ENCODE measurements around the gene ERF. TPM values are rescaled to one million over a fixed set of nuclear protein-coding genes. Genes with fewer than 3 reads are reported as not detected.

Gene ERF
- total RNA-seq, 1 donor from 2014 or later: 11.6 TPM

DNA sequence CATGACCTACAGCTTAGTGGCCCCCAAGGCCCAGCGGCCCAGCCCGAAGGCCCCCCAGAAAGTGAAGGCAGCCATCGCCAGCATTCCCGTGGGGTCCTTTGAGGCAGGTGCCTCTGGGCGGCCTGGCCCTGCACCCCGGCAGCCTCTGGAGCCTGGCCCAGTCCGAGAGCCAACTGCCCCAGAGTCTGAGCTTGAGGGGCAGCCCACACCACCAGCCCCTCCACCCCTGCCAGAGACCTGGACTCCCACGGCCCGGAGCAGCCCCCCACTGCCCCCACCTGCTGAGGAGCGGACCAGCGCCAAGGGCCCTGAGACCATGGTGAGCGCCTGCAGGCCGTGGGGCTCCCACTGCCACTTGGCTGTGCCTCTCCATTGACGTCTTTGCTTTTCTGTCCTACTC, 38.0 kb upstream of the ERF start:
- TF ChIP-seq, protein P1, sequence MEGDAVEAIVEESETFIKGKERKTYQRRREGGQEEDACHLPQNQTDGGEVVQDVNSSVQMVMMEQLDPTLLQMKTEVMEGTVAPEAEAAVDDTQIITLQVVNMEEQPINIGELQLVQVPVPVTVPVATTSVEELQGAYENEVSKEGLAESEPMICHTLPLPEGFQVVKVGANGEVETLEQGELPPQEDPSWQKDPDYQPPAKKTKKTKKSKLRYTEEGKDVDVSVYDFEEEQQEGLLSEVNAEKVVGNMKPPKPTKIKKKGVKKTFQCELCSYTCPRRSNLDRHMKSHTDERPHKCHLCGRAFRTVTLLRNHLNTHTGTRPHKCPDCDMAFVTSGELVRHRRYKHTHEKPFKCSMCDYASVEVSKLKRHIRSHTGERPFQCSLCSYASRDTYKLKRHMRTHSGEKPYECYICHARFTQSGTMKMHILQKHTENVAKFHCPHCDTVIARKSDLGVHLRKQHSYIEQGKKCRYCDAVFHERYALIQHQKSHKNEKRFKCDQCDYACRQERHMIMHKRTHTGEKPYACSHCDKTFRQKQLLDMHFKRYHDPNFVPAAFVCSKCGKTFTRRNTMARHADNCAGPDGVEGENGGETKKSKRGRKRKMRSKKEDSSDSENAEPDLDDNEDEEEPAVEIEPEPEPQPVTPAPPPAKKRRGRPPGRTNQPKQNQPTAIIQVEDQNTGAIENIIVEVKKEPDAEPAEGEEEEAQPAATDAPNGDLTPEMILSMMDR (IDR thresholded peaks at IDR 0.05; ENCODE audit: insufficient read depth, low read length, severe bottlenecking): no peak
- Histone ChIP-seq H3K36me3 (ENCODE audit: control insufficient read depth, insufficient read depth, low read length) (peaks cover 57% of the 10 kb centered on the region), H3K4me3 (ENCODE audit: low read depth, low read length) (no peak overlapping the region), H3K27me3 (ENCODE audit: control insufficient read depth, insufficient read depth, low read length) (no peaks in the 10 kb centered on the region)
- FAIRE-seq (no peak), DNase-seq (ENCODE audit: low read depth) (no peak)

DNA sequence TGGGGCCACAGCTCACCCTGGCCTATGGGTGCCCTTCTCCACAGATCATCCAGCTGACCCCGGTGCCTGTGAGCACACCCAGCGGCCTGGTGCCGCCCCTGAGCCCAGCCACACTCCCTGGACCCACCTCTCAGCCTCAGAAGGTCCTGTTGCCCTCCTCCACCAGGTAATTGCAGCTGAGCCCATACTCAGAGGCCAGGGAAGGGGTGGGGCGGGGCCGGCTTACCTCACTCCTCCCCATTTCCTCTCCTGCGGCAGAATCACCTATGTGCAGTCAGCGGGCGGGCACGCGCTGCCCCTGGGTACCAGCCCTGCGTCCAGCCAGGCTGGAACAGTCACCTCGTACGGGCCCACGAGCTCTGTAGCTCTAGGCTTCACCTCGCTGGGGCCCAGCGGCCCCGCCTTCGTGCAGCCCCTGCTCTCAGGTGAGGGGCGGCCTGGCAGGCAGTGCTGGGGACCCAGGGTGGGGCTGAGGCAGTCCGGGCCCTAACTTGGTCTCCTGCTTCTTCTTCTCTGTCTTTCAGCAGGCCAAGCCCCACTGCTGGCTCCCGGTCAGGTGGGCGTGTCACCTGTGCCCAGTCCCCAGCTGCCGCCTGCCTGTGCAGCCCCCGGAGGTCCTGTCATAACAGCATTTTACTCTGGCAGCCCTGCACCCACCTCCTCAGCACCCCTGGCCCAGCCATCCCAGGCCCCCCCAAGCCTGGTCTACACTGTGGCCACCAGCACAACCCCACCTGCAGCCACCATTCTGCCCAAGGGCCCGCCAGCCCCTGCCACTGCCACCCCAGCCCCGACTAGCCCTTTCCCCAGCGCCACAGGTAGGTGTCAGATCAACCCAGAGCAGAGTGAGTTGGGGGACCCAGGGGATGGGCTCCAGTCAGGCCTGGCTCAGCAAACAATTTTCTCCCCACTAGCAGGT, 37.4 kb upstream of the ERF start:
- FAIRE-seq (no peak), DNase-seq (ENCODE audit: low read depth) (no peak)
- peaks cover 64% of the 10 kb centered on the region for H3K36me3 ChIP-seq (ENCODE audit: control insufficient read depth, insufficient read depth, low read length)
- H3K27me3 ChIP-seq (ENCODE audit: control insufficient read depth, insufficient read depth, low read length): no peaks in the 10 kb centered on the region
- TF ChIP-seq, protein P1 (IDR thresholded peaks at IDR 0.05; ENCODE audit: insufficient read depth, low read length, severe bottlenecking): no peak
- H3K4me3 ChIP-seq (ENCODE audit: low read depth, low read length): no peak overlapping the region

DNA sequence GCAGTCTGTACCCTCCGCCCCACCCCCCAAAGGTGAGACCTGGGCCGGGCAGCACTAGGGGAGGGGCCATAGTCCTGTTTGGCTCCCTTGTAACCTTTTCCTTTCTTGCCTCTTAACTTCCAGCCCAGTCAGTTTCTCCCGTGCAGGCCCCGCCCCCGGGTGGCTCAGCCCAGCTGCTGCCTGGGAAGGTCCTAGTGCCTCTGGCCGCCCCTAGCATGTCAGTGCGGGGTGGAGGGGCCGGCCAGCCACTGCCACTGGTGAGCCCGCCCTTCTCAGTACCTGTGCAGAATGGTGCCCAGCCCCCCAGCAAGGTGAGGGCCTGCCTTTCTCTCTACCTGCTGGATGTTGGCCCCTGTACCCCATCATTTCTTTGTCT, 36.5 kb upstream of the ERF start:
- DNase-seq (ENCODE audit: low read depth) (no peak), FAIRE-seq (no peak)
- Histone ChIP-seq H3K27me3 (ENCODE audit: control insufficient read depth, insufficient read depth, low read length) (no peaks in the 10 kb centered on the region), H3K36me3 (ENCODE audit: control insufficient read depth, insufficient read depth, low read length) (peaks cover 67% of the 10 kb centered on the region), H3K4me3 (ENCODE audit: low read depth, low read length) (no peak overlapping the region)
- TF ChIP-seq, protein P1 (IDR thresholded peaks at IDR 0.05; ENCODE audit: insufficient read depth, low read length, severe bottlenecking): no peak

DNA sequence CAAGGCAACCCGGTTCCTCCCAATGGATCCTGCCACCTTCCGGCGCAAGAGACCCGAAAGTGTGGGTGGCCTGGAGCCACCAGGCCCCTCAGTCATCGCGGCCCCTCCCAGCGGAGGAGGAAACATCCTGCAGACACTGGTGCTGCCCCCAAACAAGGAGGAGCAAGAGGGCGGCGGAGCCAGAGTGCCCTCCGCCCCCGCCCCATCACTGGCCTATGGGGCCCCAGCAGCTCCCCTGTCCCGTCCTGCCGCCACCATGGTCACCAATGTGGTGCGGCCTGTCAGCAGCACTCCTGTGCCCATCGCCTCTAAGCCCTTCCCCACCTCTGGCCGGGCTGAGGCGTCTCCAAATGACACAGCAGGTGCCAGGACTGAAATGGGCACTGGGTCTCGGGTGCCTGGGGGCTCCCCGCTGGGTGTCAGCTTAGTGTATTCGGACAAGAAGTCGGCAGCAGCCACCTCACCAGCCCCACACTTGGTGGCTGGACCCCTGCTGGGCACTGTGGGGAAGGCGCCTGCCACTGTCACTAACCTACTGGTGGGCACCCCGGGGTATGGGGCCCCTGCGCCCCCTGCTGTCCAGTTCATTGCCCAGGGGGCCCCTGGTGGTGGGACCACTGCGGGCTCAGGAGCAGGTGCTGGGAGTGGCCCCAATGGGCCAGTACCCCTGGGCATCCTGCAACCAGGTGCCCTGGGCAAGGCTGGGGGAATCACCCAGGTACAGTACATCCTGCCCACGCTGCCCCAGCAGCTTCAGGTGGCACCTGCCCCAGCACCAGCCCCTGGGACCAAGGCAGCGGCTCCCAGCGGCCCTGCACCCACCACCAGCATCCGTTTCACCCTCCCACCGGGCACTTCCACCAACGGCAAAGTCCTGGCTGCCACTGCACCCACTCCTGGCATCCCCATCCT, 35.9 kb upstream of the ERF start:
- peaks cover 67% of the 10 kb centered on the region for H3K36me3 ChIP-seq (ENCODE audit: control insufficient read depth, insufficient read depth, low read length)
- TF ChIP-seq, protein P1 (IDR thresholded peaks at IDR 0.05; ENCODE audit: insufficient read depth, low read length, severe bottlenecking): peak; percentile 60
- no peaks in the 10 kb centered on the region for H3K27me3 ChIP-seq (ENCODE audit: control insufficient read depth, insufficient read depth, low read length)
- FAIRE-seq: no peak
- DNase-seq (ENCODE audit: low read depth): no peak
- H3K4me3 ChIP-seq (ENCODE audit: low read depth, low read length): no peak overlapping the region

DNA sequence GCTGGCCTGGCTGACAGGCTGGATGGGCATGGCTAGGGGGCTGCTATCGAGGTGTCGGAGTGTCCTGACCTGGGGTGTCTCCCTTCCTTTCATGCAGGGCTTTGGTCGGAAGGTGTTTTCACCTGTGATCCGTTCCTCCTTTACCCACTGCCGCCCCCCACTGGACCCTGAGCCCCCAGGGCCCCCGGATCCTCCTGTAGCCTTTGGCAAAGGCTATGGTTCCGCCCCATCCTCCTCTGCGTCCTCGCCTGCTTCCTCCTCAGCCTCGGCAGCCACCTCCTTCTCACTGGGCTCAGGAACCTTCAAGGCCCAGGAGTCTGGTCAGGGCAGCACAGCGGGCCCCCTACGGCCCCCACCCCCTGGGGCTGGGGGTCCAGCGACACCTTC, 35.2 kb upstream of the ERF start:
- H3K27me3 ChIP-seq (ENCODE audit: control insufficient read depth, insufficient read depth, low read length): no peaks in the 10 kb centered on the region
- H3K4me3 ChIP-seq (ENCODE audit: low read depth, low read length): no peak overlapping the region
- DNase-seq (ENCODE audit: low read depth) (no peak), FAIRE-seq (no peak)
- H3K36me3 ChIP-seq (ENCODE audit: control insufficient read depth, insufficient read depth, low read length): peaks cover 65% of the 10 kb centered on the region
- TF ChIP-seq, protein P1 (IDR thresholded peaks at IDR 0.05; ENCODE audit: insufficient read depth, low read length, severe bottlenecking): no peak

Data from bronchial epithelial cell (primary cell).